ENCODE data around the gene TAGLN2.

Gene TAGLN2

GRCh38 chr1:159869607-159870006 is 55.7 kb downstream of the TAGLN2 start:
- no peak for ATAC-seq
- Mint-ChIP-seq H3K27me3 (peaks cover 15% of the 10 kb centered on the region), H3K36me3 (peaks cover 17% of the 10 kb centered on the region), H3K4me3 (no peak overlapping the region), H3K9me3 (no peaks in the 10 kb centered on the region), H3K4me1 (no peaks in the 10 kb centered on the region), H3K27ac (no peak overlapping the region)

GRCh38 chr1:159869173-159869572 is 56.1 kb downstream of the TAGLN2 start:
- H3K36me3 Mint-ChIP-seq, result peaks cover 17% of the 10 kb centered on the region
- ATAC-seq, result no peak
- no peaks in the 10 kb centered on the region for H3K9me3 Mint-ChIP-seq
- H3K27me3 Mint-ChIP-seq, result peaks cover 15% of the 10 kb centered on the region
- H3K4me1 Mint-ChIP-seq, result no peaks in the 10 kb centered on the region
- no peak overlapping the region for H3K4me3 Mint-ChIP-seq
- no peak overlapping the region for H3K27ac Mint-ChIP-seq

- Mint-ChIP-seq H3K4me1 (no peaks in the 10 kb centered on the region), H3K27ac (no peak overlapping the region), H3K27me3 (peaks cover 15% of the 10 kb centered on the region), H3K4me3 (no peak overlapping the region), H3K36me3 (peaks cover 17% of the 10 kb centered on the region), H3K9me3 (no peaks in the 10 kb centered on the region)
- no peak for ATAC-seq
Observed at GRCh38 chr1:159868766-159869165, 56.5 kb downstream of the TAGLN2 start.

Data from stimulated activated memory B cell treated with anti-CD40 and anti-IgM and Interleukin-4, amounts not matched to agents 10 μg/mL and 1 μg/mL and 100 μg/mL, for 72 hours (primary cell).